Measurements from ENCODE around the gene C1orf21. TPM values are rescaled to one million over a fixed set of nuclear protein-coding genes. Genes with fewer than 3 reads are reported as not detected.

C1orf21 gene
- total RNA-seq, 4 donors from 2014 or later = 36.3 to 115 (median 79.4) TPM

DNA sequence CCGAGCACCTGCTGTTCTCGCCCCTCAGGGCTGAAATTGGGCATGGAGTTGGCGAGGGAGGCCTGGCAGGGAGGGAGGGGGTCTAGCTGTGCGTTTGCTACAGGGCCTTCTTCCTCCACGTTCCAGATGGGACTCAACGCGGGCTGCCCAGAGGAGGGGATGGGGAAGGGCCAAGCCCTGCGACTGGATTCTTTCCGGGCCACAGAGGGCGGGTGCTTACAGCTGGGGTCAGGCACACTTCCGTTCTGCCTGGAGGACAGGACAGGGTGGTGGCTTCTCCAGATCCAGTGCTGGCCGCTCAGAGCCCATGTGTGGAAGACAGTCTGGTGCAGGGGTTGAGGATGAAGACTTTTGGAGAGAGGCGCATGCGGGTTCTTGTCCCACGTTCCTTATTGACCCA, 277.8 kb downstream of the C1orf21 start:
- Histone ChIP-seq H3K9me3 (no peaks in the 10 kb centered on the region), H3K4me3 (no peak overlapping the region), H3K36me3 (no peaks in the 10 kb centered on the region), H3K27ac (no peak overlapping the region), H3K4me1 (peaks cover 0 to 9% (median 0%) of the 10 kb centered on the region in 4 donors), H3K27me3 (no peaks in the 10 kb centered on the region)
- DNase-seq = no peak
- TF ChIP-seq POLR2A (IDR thresholded peaks at IDR 0.05) = no peak
- TF ChIP-seq, protein P1, sequence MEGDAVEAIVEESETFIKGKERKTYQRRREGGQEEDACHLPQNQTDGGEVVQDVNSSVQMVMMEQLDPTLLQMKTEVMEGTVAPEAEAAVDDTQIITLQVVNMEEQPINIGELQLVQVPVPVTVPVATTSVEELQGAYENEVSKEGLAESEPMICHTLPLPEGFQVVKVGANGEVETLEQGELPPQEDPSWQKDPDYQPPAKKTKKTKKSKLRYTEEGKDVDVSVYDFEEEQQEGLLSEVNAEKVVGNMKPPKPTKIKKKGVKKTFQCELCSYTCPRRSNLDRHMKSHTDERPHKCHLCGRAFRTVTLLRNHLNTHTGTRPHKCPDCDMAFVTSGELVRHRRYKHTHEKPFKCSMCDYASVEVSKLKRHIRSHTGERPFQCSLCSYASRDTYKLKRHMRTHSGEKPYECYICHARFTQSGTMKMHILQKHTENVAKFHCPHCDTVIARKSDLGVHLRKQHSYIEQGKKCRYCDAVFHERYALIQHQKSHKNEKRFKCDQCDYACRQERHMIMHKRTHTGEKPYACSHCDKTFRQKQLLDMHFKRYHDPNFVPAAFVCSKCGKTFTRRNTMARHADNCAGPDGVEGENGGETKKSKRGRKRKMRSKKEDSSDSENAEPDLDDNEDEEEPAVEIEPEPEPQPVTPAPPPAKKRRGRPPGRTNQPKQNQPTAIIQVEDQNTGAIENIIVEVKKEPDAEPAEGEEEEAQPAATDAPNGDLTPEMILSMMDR (IDR thresholded peaks at IDR 0.05) = no peak

DNA sequence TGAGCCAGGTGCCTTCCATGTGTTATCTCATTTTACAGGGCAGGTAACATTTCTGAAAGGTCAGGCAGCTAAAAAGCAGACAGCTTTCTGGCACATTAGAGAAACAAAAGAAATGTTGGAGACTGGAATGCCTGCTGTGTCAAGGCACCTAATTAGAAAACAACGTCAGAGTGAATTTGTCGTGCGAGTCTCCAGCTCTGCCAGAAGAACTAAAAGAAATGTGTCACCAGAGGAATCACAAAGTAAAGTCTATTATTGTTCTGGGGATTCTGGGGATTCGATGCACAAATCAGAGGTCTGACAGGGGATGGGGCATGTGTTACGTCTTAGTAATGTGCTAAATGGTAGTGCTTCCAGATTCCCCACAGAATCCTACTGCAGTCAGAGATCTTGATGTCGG, 278.5 kb downstream of the C1orf21 start:
- Histone ChIP-seq H3K27me3 (no peaks in the 10 kb centered on the region), H3K36me3 (no peaks in the 10 kb centered on the region), H3K4me3 (no peak overlapping the region), H3K27ac (no peak overlapping the region), H3K9me3 (no peaks in the 10 kb centered on the region), H3K4me1 (peaks cover 0 to 9% (median 0%) of the 10 kb centered on the region in 4 donors)
- DNase-seq = no peak
- TF ChIP-seq, protein P1 (IDR thresholded peaks at IDR 0.05) = no peak
- no peak for TF ChIP-seq POLR2A (IDR thresholded peaks at IDR 0.05)

DNA sequence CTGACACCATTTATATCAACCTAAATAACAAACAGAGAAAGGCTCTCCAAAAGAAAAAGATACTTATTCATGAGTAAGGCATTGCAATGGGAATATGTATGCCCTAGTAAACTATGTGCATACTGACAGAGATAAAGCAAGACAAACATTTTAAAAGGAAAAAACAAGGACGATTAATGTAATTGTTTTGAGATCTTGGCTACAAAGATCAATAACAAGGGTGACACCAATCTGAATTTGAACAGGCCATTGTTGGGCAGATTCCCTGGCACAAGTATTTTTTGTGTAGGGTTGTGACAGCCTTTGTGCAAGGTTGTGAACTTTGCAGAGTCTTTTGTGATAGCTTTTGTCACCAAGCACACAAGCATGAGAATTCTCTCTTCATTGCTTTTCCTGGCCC, 282.6 kb downstream of the C1orf21 start:
- peaks cover 0 to 1% (median 0%) of the 10 kb centered on the region in 4 donors for H3K4me1 ChIP-seq
- no peak overlapping the region for H3K27ac ChIP-seq
- TF ChIP-seq POLR2A (IDR thresholded peaks at IDR 0.05) = no peak
- TF ChIP-seq, protein P1 (IDR thresholded peaks at IDR 0.05) = no peak
- no peak overlapping the region for H3K4me3 ChIP-seq
- H3K9me3 ChIP-seq = no peaks in the 10 kb centered on the region
- H3K27me3 ChIP-seq = no peaks in the 10 kb centered on the region
- no peaks in the 10 kb centered on the region for H3K36me3 ChIP-seq
- no peak for DNase-seq

DNA sequence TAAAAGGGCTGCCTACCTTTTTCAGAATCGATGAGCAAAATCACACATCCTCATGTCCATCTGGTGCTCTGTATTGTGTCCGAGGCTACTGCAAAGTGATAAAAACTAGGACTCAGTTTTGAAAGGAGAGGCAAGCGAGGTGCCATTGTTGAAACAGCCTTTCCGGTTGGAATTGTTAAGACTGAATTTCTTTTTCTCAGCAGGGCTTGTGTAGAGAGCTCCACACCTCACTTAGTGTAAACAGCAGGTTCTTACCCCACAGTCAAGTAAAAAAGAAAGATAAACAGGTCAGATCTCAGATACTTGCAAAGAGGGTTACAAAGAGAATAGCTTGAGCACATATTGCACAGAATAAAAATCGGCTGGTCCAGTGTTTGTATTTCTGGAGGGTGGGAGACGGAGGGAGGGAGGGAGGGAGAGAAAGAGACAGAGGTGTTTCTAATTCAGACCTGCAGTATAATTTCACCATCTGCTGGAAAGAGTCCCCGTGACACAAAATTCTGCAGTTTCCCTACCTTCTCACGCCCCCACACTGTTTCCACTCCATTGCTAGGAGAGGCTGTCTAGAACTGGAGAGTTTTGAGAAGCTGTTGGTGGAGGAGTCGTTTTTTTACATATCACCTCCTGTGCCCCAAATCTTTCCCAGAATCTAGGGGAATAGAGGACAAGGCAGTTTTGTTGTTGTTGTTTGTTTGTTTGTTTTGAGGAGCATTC, 285.3 kb downstream of the C1orf21 start:
- no peak overlapping the region for H3K27ac ChIP-seq
- H3K9me3 ChIP-seq = no peaks in the 10 kb centered on the region
- H3K4me3 ChIP-seq = no peak overlapping the region
- no peaks in the 10 kb centered on the region for H3K27me3 ChIP-seq
- H3K36me3 ChIP-seq = no peaks in the 10 kb centered on the region
- no peaks in the 10 kb centered on the region for H3K4me1 ChIP-seq
- no peak for TF ChIP-seq POLR2A (IDR thresholded peaks at IDR 0.05)
- TF ChIP-seq, protein P1 (IDR thresholded peaks at IDR 0.05) = no peak
- DNase-seq = no peak

DNA sequence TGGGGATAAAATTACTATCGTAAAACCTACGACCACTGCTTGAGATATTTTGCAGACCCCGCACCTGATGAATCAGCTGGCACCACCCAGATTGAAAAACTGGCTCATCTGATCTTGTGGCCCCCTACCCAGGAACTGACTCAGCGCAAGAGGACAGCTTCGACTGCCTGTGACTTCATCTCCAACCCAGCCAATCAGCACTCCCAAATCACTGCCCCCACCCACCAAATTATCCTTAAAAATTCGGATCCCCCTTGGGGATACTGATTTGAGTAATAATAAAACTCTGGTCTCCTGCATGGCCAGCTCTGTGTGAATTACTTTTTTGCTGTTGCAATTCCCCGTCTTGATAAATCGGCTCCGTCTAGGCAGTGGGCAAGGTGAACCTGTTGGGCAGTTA, 286.5 kb downstream of the C1orf21 start:
- TF ChIP-seq, protein P1 (IDR thresholded peaks at IDR 0.05) = no peak
- no peak for TF ChIP-seq POLR2A (IDR thresholded peaks at IDR 0.05)
- H3K27me3 ChIP-seq = no peaks in the 10 kb centered on the region
- no peak overlapping the region for H3K27ac ChIP-seq
- no peaks in the 10 kb centered on the region for H3K4me1 ChIP-seq
- no peaks in the 10 kb centered on the region for H3K36me3 ChIP-seq
- no peak for DNase-seq
- H3K4me3 ChIP-seq = no peak overlapping the region
- H3K9me3 ChIP-seq = no peaks in the 10 kb centered on the region

All from Peyer's patch (tissue), 4 donors.